MM.1S (cell line): ENCODE results near the gene VRK3.

Source experiments
- EZH2 ChIP-seq: fragments of 300-600 bp; sonication (generic); optimal IDR thresholded peaks from 2 replicates; pipeline ENCODE3; 2017; ENCODE audit warnings: low read depth, mild to moderate bottlenecking, antibody characterized with exemption, low read length, mixed read lengths
- TF ChIP-seq, protein P1 (sequence below): fragments of 300-600 bp; sonication (generic); IDR thresholded peaks from 2 replicates; pipeline ENCODE4 v1.5.1; 2016; ENCODE audit warnings: antibody characterized with exemption, low read length, mixed read lengths

DNA sequence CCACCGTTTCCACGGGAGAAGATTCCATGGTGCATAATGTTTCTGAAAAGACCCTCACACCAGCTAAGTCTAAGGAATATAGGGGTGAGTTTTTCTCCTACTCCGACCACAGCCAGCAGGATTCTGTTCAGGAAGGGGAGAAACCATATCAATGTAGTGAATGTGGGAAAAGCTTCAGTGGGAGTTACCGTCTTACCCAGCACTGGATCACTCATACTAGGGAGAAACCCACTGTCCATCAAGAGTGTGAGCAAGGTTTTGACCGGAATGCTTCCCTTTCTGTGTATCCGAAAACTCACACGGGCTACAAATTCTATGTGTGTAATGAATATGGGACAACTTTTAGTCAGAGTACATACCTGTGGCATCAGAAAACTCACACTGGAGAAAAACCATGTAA is 19.8 kb upstream of the VRK3 start:
- TF ChIP-seq, protein P1, sequence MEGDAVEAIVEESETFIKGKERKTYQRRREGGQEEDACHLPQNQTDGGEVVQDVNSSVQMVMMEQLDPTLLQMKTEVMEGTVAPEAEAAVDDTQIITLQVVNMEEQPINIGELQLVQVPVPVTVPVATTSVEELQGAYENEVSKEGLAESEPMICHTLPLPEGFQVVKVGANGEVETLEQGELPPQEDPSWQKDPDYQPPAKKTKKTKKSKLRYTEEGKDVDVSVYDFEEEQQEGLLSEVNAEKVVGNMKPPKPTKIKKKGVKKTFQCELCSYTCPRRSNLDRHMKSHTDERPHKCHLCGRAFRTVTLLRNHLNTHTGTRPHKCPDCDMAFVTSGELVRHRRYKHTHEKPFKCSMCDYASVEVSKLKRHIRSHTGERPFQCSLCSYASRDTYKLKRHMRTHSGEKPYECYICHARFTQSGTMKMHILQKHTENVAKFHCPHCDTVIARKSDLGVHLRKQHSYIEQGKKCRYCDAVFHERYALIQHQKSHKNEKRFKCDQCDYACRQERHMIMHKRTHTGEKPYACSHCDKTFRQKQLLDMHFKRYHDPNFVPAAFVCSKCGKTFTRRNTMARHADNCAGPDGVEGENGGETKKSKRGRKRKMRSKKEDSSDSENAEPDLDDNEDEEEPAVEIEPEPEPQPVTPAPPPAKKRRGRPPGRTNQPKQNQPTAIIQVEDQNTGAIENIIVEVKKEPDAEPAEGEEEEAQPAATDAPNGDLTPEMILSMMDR, result no peak
- TF ChIP-seq EZH2, result no peak
